Caco-2 (cell line): Measurements from ENCODE around the gene CCNQ. TPM values are rescaled to one million over a fixed set of nuclear protein-coding genes. Genes with fewer than 3 reads are reported as not detected.

Experiments used
- BruUV-seq: library from RNA; stranded (reverse); fragments of 400-500 nt; replicated peaks from 2 replicates; lab custom pipeline; 2021; lab: Mats Ljungman, UMichigan
- CTCF ChIA-PET: fragments of 300-600 bp; sonication (Branson Sonifier 250); formaldehyde crosslinking; loops from one replicate; lab custom pipeline; 2022; ENCODE audit warnings: antibody characterized with exemption; lab: Charles Lee
- POLR2A ChIA-PET: fragments of 300-600 bp; sonication (Branson Sonifier 250); formaldehyde crosslinking; loops from one replicate; lab custom pipeline; 2022; ENCODE audit warnings: antibody characterized with exemption; lab: Charles Lee
- DNase-seq, 2 experiments: peaks; one replicate each; pipeline versions ENCODE4 v3.0.0 to v3.0.0-alpha.2; 2020 to 2022
- H3K27me3 ChIP-seq: replicated peaks from 2 replicates; pipeline ENCODE4 v1.6.0; 2011; ENCODE audit warnings: low read length; ENCODE audit not compliant: control insufficient read depth, insufficient read depth
- H3K36me3 ChIP-seq: 2 replicates; pipeline ENCODE4 v1.5.1; 2011; ENCODE audit warnings: low read length; ENCODE audit not compliant: control insufficient read depth, insufficient read depth
- H3K4me1 ChIP-seq: fragments of 250-450 bp; sonication (Bioruptor Pico); 2 replicates; pipeline ENCODE4 v1.5.1; 2020; ENCODE audit warnings: mild to moderate bottlenecking
- H3K4me3 ChIP-seq: 2 replicates; pipeline ENCODE4 v1.5.1; 2011; ENCODE audit warnings: low read depth, mild to moderate bottlenecking, control low read depth, low read length
- H3K9me3 ChIP-seq: fragments of 250-450 bp; sonication (Bioruptor Pico); 2 replicates; pipeline ENCODE4 v1.5.1; 2020; ENCODE audit warnings: mild to moderate bottlenecking, moderate library complexity
- H3K27ac Mint-ChIP-seq: one replicate; pipeline ENCODE4 v1.8.0; 2022; ENCODE audit warnings: mixed read lengths; ENCODE audit not compliant: unreplicated experiment
- H3K27me3 Mint-ChIP-seq: one replicate; pipeline ENCODE4 v1.8.0; 2022; ENCODE audit warnings: mixed read lengths; ENCODE audit not compliant: insufficient read depth, unreplicated experiment
- H3K36me3 Mint-ChIP-seq: one replicate; pipeline ENCODE4 v1.8.0; 2022; ENCODE audit warnings: mild to moderate bottlenecking, mixed read lengths; ENCODE audit not compliant: insufficient read depth, unreplicated experiment
- H3K4me1 Mint-ChIP-seq: one replicate; pipeline ENCODE4 v1.8.0; 2022; ENCODE audit warnings: low read depth, mixed read lengths; ENCODE audit not compliant: unreplicated experiment
- H3K4me3 Mint-ChIP-seq: one replicate; pipeline ENCODE4 v1.8.0; 2022; ENCODE audit warnings: mild to moderate bottlenecking, moderate library complexity, mixed read lengths; ENCODE audit not compliant: unreplicated experiment
- H3K9me3 Mint-ChIP-seq: one replicate; pipeline ENCODE4 v1.8.0; 2022; ENCODE audit warnings: mixed read lengths; ENCODE audit not compliant: unreplicated experiment
- intact Hi-C: fragments of 100-400 bp; cut with micrococcal nuclease; formaldehyde crosslinking; loops from one replicate; pipeline ENCODE4 v1.10.0; 2022; ENCODE audit not compliant: unreplicated experiment
- total RNA-seq: library from RNA; stranded (reverse); gene quantifications from 2 replicates; pipeline ENCODE4 v1.2.3, GENCODE V29; 2022
- TF ChIP-seq, protein P1 (sequence below), 2 experiments: fragments of 200-600 bp in 1 of 2; IDR thresholded peaks; 1 replicate in 1 of 2; 2 replicates in 1 of 2; pipeline versions ENCODE4 v1.5.1 to v1.8.0; 2011 to 2022; ENCODE audit warnings: antibody characterized with exemption in 1 of 2, control low read depth in 1 of 2, inconsistent platforms in 1 of 2, low read depth in 1 of 2, low read length in 1 of 2, mild to moderate bottlenecking in 1 of 2, moderate library complexity in 1 of 2; ENCODE audit not compliant: insufficient read depth in 1 of 2, severe bottlenecking in 1 of 2, unreplicated experiment in 1 of 2

CCNQ gene
- total RNA-seq, 1 experiment from 2014 or later = 23.8 TPM

- H3K4me3 Mint-ChIP-seq = peak overlapping the region; percentile 60
- CTCF ChIA-PET = no interaction called here
- peak overlapping the region; percentile 32 for H3K4me3 ChIP-seq
Observed at GRCh38 chrX:153642655-153643430, 43.9 kb upstream of the CCNQ start.

GRCh38 chrX:153642051-153642654 lies 43.2 kb upstream of the CCNQ start:
- no peaks in the 10 kb centered on the region for H3K9me3 ChIP-seq
- peaks cover 24% of the 10 kb centered on the region for H3K4me1 ChIP-seq
- peak overlapping the region; percentile 26 for H3K4me3 ChIP-seq
- peak overlapping the region; percentile 60 for H3K4me3 Mint-ChIP-seq
- BruUV-seq = no TSS peak
- ChIA-PET POLR2A (no interaction called here), CTCF (no interaction called here)
- TF ChIP-seq, protein P1, sequence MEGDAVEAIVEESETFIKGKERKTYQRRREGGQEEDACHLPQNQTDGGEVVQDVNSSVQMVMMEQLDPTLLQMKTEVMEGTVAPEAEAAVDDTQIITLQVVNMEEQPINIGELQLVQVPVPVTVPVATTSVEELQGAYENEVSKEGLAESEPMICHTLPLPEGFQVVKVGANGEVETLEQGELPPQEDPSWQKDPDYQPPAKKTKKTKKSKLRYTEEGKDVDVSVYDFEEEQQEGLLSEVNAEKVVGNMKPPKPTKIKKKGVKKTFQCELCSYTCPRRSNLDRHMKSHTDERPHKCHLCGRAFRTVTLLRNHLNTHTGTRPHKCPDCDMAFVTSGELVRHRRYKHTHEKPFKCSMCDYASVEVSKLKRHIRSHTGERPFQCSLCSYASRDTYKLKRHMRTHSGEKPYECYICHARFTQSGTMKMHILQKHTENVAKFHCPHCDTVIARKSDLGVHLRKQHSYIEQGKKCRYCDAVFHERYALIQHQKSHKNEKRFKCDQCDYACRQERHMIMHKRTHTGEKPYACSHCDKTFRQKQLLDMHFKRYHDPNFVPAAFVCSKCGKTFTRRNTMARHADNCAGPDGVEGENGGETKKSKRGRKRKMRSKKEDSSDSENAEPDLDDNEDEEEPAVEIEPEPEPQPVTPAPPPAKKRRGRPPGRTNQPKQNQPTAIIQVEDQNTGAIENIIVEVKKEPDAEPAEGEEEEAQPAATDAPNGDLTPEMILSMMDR (IDR thresholded peaks at IDR 0.05; ENCODE audit: insufficient read depth in 1 of 2, low read depth in 1 of 2, low read length in 1 of 2, severe bottlenecking in 1 of 2, unreplicated experiment in 1 of 2) = no peak
- H3K4me1 Mint-ChIP-seq = peaks cover 6% of the 10 kb centered on the region
- H3K36me3 ChIP-seq = no peaks in the 10 kb centered on the region
- H3K27me3 Mint-ChIP-seq = peaks cover 4% of the 10 kb centered on the region
- intact Hi-C loops = no loop called here
- no peaks in the 10 kb centered on the region for H3K9me3 Mint-ChIP-seq
- H3K27ac Mint-ChIP-seq = no peak overlapping the region
- DNase-seq = peak in 1 of 2 experiments; percentile 30
- H3K36me3 Mint-ChIP-seq = no peaks in the 10 kb centered on the region
- no peaks in the 10 kb centered on the region for H3K27me3 ChIP-seq

More at GRCh38 chrX:153642655-153643430, 43.9 kb upstream of the CCNQ start:
- intact Hi-C loops = no loop called here
- H3K27me3 ChIP-seq = no peaks in the 10 kb centered on the region
- BruUV-seq = no TSS peak
- TF ChIP-seq, protein P1 (IDR thresholded peaks at IDR 0.05; ENCODE audit: insufficient read depth in 1 of 2, low read depth in 1 of 2, low read length in 1 of 2, severe bottlenecking in 1 of 2, unreplicated experiment in 1 of 2) = no peak
- H3K4me1 Mint-ChIP-seq = peaks cover 6% of the 10 kb centered on the region
- H3K4me1 ChIP-seq = peaks cover 24% of the 10 kb centered on the region
- no peaks in the 10 kb centered on the region for H3K36me3 ChIP-seq
- DNase-seq = no peak
- no peaks in the 10 kb centered on the region for H3K9me3 Mint-ChIP-seq
- POLR2A ChIA-PET = no interaction called here
- H3K27ac Mint-ChIP-seq = no peak overlapping the region
- no peaks in the 10 kb centered on the region for H3K36me3 Mint-ChIP-seq
- H3K27me3 Mint-ChIP-seq = peaks cover 4% of the 10 kb centered on the region
- H3K9me3 ChIP-seq = no peaks in the 10 kb centered on the region

- Mint-ChIP-seq H3K4me1 (peaks cover 6% of the 10 kb centered on the region), H3K9me3 (no peaks in the 10 kb centered on the region), H3K27ac (no peak overlapping the region), H3K27me3 (peaks cover 4% of the 10 kb centered on the region), H3K4me3 (peak overlapping the region; percentile 60), H3K36me3 (no peaks in the 10 kb centered on the region)
- peaks cover 22% of the 10 kb centered on the region for H3K4me1 ChIP-seq
- CTCF ChIA-PET = no interaction called here
- H3K27me3 ChIP-seq = no peaks in the 10 kb centered on the region
- no peaks in the 10 kb centered on the region for H3K9me3 ChIP-seq
- TF ChIP-seq, protein P1 (IDR thresholded peaks at IDR 0.05; ENCODE audit: insufficient read depth in 1 of 2, low read depth in 1 of 2, low read length in 1 of 2, severe bottlenecking in 1 of 2, unreplicated experiment in 1 of 2) = no peak
- H3K36me3 ChIP-seq = no peaks in the 10 kb centered on the region
- POLR2A ChIA-PET = no interaction called here
- DNase-seq = no peak
- intact Hi-C loops = no loop called here
- H3K4me3 ChIP-seq = no peak overlapping the region
- BruUV-seq = no TSS peak
Observed at GRCh38 chrX:153641627-153642026, 42.7 kb upstream of the CCNQ start.
